ENCODE data around the gene DIS3L2.

DNA sequence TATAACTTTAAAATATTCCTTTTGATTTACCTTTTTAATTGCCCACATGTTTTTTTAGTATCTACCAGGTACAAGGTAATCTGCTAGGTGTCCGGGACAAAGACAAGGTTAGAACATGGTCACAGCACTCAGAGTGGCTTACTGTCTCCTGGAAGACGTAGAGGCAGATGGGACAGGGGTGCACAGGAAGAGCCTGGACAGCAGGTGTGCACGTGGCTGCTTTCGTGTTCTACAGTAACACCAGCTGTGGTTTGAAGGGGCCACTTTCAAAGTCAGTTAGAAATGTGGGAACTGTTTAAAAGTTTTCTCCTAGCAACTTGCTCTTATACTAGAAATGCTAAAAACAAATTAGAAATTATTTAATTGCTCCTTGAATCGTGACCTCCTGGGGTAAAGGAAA is 314.2 kb downstream of the DIS3L2 start:
- TF ChIP-seq, protein P1, sequence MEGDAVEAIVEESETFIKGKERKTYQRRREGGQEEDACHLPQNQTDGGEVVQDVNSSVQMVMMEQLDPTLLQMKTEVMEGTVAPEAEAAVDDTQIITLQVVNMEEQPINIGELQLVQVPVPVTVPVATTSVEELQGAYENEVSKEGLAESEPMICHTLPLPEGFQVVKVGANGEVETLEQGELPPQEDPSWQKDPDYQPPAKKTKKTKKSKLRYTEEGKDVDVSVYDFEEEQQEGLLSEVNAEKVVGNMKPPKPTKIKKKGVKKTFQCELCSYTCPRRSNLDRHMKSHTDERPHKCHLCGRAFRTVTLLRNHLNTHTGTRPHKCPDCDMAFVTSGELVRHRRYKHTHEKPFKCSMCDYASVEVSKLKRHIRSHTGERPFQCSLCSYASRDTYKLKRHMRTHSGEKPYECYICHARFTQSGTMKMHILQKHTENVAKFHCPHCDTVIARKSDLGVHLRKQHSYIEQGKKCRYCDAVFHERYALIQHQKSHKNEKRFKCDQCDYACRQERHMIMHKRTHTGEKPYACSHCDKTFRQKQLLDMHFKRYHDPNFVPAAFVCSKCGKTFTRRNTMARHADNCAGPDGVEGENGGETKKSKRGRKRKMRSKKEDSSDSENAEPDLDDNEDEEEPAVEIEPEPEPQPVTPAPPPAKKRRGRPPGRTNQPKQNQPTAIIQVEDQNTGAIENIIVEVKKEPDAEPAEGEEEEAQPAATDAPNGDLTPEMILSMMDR (IDR thresholded peaks at IDR 0.05; ENCODE audit: low read depth, low read length): no peak
- no peak for TF ChIP-seq EZH2phosphoT487 (IDR thresholded peaks at IDR 0.05; ENCODE audit: low read depth)

All from OCI-LY3 (cell line).